Keratinocyte (primary cell): ENCODE data around the gene FAM83B. TPM values are rescaled to one million over a fixed set of nuclear protein-coding genes. Genes with fewer than 3 reads are reported as not detected.

Experiments used
- DNase-seq: peaks from one replicate; pipeline ENCODE4 v3.0.0-alpha.2; 2011; ENCODE audit warnings: low read depth, missing footprints, low spot score
- FAIRE-seq: peaks from 2 replicates; lab custom pipeline; 2011; peaks lifted over from hg19 to GRCh38; lab: Jason Lieb, UNC
- H2AFZ ChIP-seq: 2 replicates; pipeline ENCODE4 v1.6.0; 2012; ENCODE audit warnings: low read length, control low read depth, inconsistent platforms; ENCODE audit not compliant: control insufficient read depth
- H3K27ac ChIP-seq: 2 replicates; pipeline ENCODE4 v1.5.1; 2011; ENCODE audit warnings: low read length; ENCODE audit not compliant: control insufficient read depth, insufficient read depth
- H3K27me3 ChIP-seq: 3 replicates; pipeline ENCODE4 v1.6.0; 2011; ENCODE audit warnings: low read length; ENCODE audit not compliant: control insufficient read depth, insufficient read depth; ENCODE audit errors: extremely low read depth
- H3K36me3 ChIP-seq, 2 experiments: 2 replicates in 1 of 2; 3 replicates in 1 of 2; pipeline ENCODE4 v1.5.1; 2011; ENCODE audit warnings: low read length in 2 of 2, mild to moderate bottlenecking in 1 of 2; ENCODE audit not compliant: control insufficient read depth in 2 of 2, insufficient read depth in 2 of 2; ENCODE audit errors: extremely low read depth in 1 of 2
- H3K4me1 ChIP-seq: 3 replicates; pipeline ENCODE4 v1.5.1; 2011; ENCODE audit warnings: low read length; ENCODE audit not compliant: control insufficient read depth, insufficient read depth; ENCODE audit errors: extremely low read depth
- H3K4me2 ChIP-seq: 3 replicates; pipeline ENCODE4 v1.6.0; 2011; ENCODE audit warnings: low read depth, low read length; ENCODE audit not compliant: control insufficient read depth, insufficient read depth; ENCODE audit errors: extremely low read depth
- H3K4me3 ChIP-seq, 3 experiments: fragments of 200-600 bp in 1 of 3; sonication (generic) in 1 of 3; 2 replicates in 2 of 3; 3 replicates in 1 of 3; pipeline ENCODE4 v1.5.1; 2011 to 2016; ENCODE audit warnings: low read length in 3 of 3, mild to moderate bottlenecking in 3 of 3, control low read depth in 2 of 3, inconsistent platforms in 1 of 3, low read depth in 1 of 3, mixed read lengths in 1 of 3, mixed run types in 1 of 3, moderate library complexity in 1 of 3; ENCODE audit not compliant: control insufficient read depth in 2 of 3, insufficient read depth in 2 of 3; ENCODE audit errors: extremely low read depth in 1 of 3
- H3K79me2 ChIP-seq: 2 replicates; pipeline ENCODE4 v1.6.0; 2012; ENCODE audit warnings: low read length; ENCODE audit not compliant: control insufficient read depth, insufficient read depth
- H3K9ac ChIP-seq: 3 replicates; pipeline ENCODE4 v1.6.0; 2011; ENCODE audit warnings: low read length; ENCODE audit not compliant: control insufficient read depth, insufficient read depth; ENCODE audit errors: extremely low read depth
- H3K9me1 ChIP-seq: 3 replicates; pipeline ENCODE4 v1.6.0; 2011; ENCODE audit warnings: low read length; ENCODE audit not compliant: control insufficient read depth, insufficient read depth; ENCODE audit errors: extremely low read depth
- H3K9me3 ChIP-seq: 2 replicates; pipeline ENCODE4 v1.5.1; 2012; ENCODE audit warnings: low read depth, low read length; ENCODE audit not compliant: control insufficient read depth
- H4K20me1 ChIP-seq: 3 replicates; pipeline ENCODE4 v1.6.0; 2011; ENCODE audit warnings: low read length; ENCODE audit not compliant: control insufficient read depth, insufficient read depth; ENCODE audit errors: extremely low read depth
- CTCF ChIP-seq, 3 experiments: IDR thresholded peaks in 1 of 3; conservative IDR thresholded peaks in 1 of 3; optimal IDR thresholded peaks in 1 of 3; 2 replicates in 2 of 3; 3 replicates in 1 of 3; pipeline versions ENCODE3 to v1.5.1; 2011; ENCODE audit warnings: low read length in 3 of 3, mild to moderate bottlenecking in 3 of 3, moderate library complexity in 2 of 3, control low read depth in 1 of 3, inconsistent platforms in 1 of 3; ENCODE audit not compliant: insufficient read depth in 2 of 3; ENCODE audit errors: extremely low read depth in 1 of 3
- EZH2 ChIP-seq: IDR thresholded peaks from one replicate; pipeline ENCODE4 v1.6.1; 2012; ENCODE audit warnings: inconsistent platforms, mild to moderate bottlenecking, low read length, moderate library complexity
- dilution Hi-C: fragments of 300-500 bp; cut with MboI; formaldehyde crosslinking; loops from one replicate; pipeline ENCODE4 v1.7.0; 2020; ENCODE audit warnings: low sequenced_read_pairs; ENCODE audit not compliant: extremely low pct_ligation_motif_present
- polyA plus RNA-seq, 5 experiments: library from polyadenylated mRNA; depleted of rRNA in 3 of 5; stranded (reverse) in 3 of 5; stranded (forward) in 1 of 5; unstranded in 1 of 5; fragments of >200 nt; gene quantifications; 1 replicate in 1 of 5; 2 replicates in 3 of 5; 3 replicates in 1 of 5; pipeline versions ENCODE4 v1.2.1 to v1.2.3, GENCODE V29; 2011 to 2012; ENCODE audit warnings: missing spikeins in 2 of 5, low read depth in 1 of 5, low replicate concordance in 1 of 5

FAM83B gene
- polyA plus RNA-seq, 1 donor (not counting 4 experiments of a cell fraction or from before 2014, with no cell fraction given): 30.3 TPM

- H3K79me2 ChIP-seq: no peaks in the 10 kb centered on the region
- H3K4me1 ChIP-seq: peaks cover 21% of the 10 kb centered on the region
- no peak overlapping the region for H3K9ac ChIP-seq
- dilution Hi-C loops: no loop called here
- TF ChIP-seq CTCF (optimal IDR thresholded peaks at IDR 0.05 in 1 of 3, IDR thresholded peaks at IDR 0.05 in 1 of 3, conservative IDR thresholded peaks at IDR 0.05 in 1 of 3; ENCODE audit: extremely low read depth in 1 of 3, insufficient read depth in 2 of 3, low read length in 3 of 3) (no peak), EZH2 (no peak)
- FAIRE-seq (peak; percentile 96), DNase-seq (no peak)
- H3K9me3 ChIP-seq: no peaks in the 10 kb centered on the region
- no peak overlapping the region for H3K4me3 ChIP-seq
- no peaks in the 10 kb centered on the region for H3K27me3 ChIP-seq
- H3K4me2 ChIP-seq: no peak overlapping the region
- H2AFZ ChIP-seq: no peak overlapping the region
- H3K27ac ChIP-seq: no peak overlapping the region
- no peaks in the 10 kb centered on the region for H3K9me1 ChIP-seq
- H4K20me1 ChIP-seq: no peaks in the 10 kb centered on the region
- H3K36me3 ChIP-seq: no peaks in the 10 kb centered on the region
These were observed 43.6 kb upstream of the FAM83B start for GRCh38 chr6:54802775-54803634.

- FAIRE-seq (no peak), DNase-seq (no peak)
- H2AFZ ChIP-seq: no peak overlapping the region
- TF ChIP-seq CTCF (optimal IDR thresholded peaks at IDR 0.05 in 1 of 3, IDR thresholded peaks at IDR 0.05 in 1 of 3, conservative IDR thresholded peaks at IDR 0.05 in 1 of 3; ENCODE audit: extremely low read depth in 1 of 3, insufficient read depth in 2 of 3, low read length in 3 of 3) (no peak), EZH2 (no peak)
- H3K4me1 ChIP-seq: peaks cover 21% of the 10 kb centered on the region
- dilution Hi-C loops: no loop called here
- H3K9me3 ChIP-seq: no peaks in the 10 kb centered on the region
- H3K4me2 ChIP-seq: no peak overlapping the region
- H3K9me1 ChIP-seq: no peaks in the 10 kb centered on the region
- H3K4me3 ChIP-seq: no peak overlapping the region
- no peaks in the 10 kb centered on the region for H3K36me3 ChIP-seq
- no peak overlapping the region for H3K9ac ChIP-seq
- no peaks in the 10 kb centered on the region for H3K27me3 ChIP-seq
- no peak overlapping the region for H3K27ac ChIP-seq
- H4K20me1 ChIP-seq: no peaks in the 10 kb centered on the region
- H3K79me2 ChIP-seq: no peaks in the 10 kb centered on the region
These were observed 41.5 kb upstream of the FAM83B start for GRCh38 chr6:54805077-54805476.
